Endodermal cell (in vitro differentiated cells): ENCODE data around the gene AKT3. TPM values are rescaled to one million over a fixed set of nuclear protein-coding genes. Genes with fewer than 3 reads are reported as not detected.
A peak's percentile ranks its signal among the peaks of the same experiment; 100 is the strongest.

ENCODE experiments used
- DNase-seq: peaks from one replicate; pipeline ENCODE4 v3.0.0-alpha.2; 2017
- H3K27ac ChIP-seq: 2 replicates; pipeline ENCODE4 v1.5.1; 2013; ENCODE audit warnings: mild to moderate bottlenecking, low read depth, low read length, moderate library complexity
- H3K27me3 ChIP-seq: 2 replicates; pipeline ENCODE4 v1.6.1; 2013; ENCODE audit warnings: mild to moderate bottlenecking, low read length, moderate library complexity; ENCODE audit not compliant: insufficient read depth, control insufficient read depth, poor library complexity, severe bottlenecking
- H3K36me3 ChIP-seq: 2 replicates; pipeline ENCODE4 v1.7.0; 2013; ENCODE audit warnings: mild to moderate bottlenecking, low read length, moderate library complexity; ENCODE audit not compliant: control insufficient read depth, insufficient read depth
- H3K4me1 ChIP-seq: one replicate; pipeline ENCODE4 v1.7.0; 2013; ENCODE audit warnings: low read length; ENCODE audit not compliant: control insufficient read depth, insufficient read depth
- H3K4me3 ChIP-seq: 2 replicates; pipeline ENCODE4 v1.5.1; 2013; ENCODE audit warnings: mild to moderate bottlenecking, low read length, moderate library complexity
- H3K9ac ChIP-seq: 2 replicates; pipeline ENCODE4 v1.6.1; 2013; ENCODE audit warnings: mild to moderate bottlenecking, low read length, moderate library complexity; ENCODE audit not compliant: poor library complexity, severe bottlenecking; ENCODE audit errors: extremely low read depth
- H3K9me3 ChIP-seq: 2 replicates; pipeline ENCODE4 v1.6.1; 2013; ENCODE audit warnings: mild to moderate bottlenecking, low read length, moderate library complexity; ENCODE audit not compliant: control insufficient read depth
- H3K27ac Mint-ChIP-seq: 2 replicates; pipeline ENCODE4 v1.8.0; 2020; ENCODE audit warnings: mixed read lengths
- H3K27me3 Mint-ChIP-seq: 2 replicates; pipeline ENCODE4 v1.8.0; 2021; ENCODE audit warnings: mild to moderate bottlenecking, mixed read lengths; ENCODE audit not compliant: insufficient read depth
- H3K36me3 Mint-ChIP-seq: 2 replicates; pipeline ENCODE4 v1.8.0; 2020; ENCODE audit warnings: low read depth, mixed read lengths
- H3K4me1 Mint-ChIP-seq: 2 replicates; pipeline ENCODE4 v1.8.0; 2020; ENCODE audit warnings: mixed read lengths
- H3K4me3 Mint-ChIP-seq: 2 replicates; pipeline ENCODE4 v1.8.0; 2020; ENCODE audit warnings: mild to moderate bottlenecking, moderate library complexity, mixed read lengths
- H3K9me3 Mint-ChIP-seq: 2 replicates; pipeline ENCODE4 v1.8.0; 2020; ENCODE audit warnings: mild to moderate bottlenecking, mixed read lengths
- CTCF ChIP-seq: fragments of 200-600 bp; sonication (generic); conservative IDR thresholded peaks from 2 replicates; pipeline ENCODE4 v1.5.0; 2021; ENCODE audit warnings: antibody characterized with exemption, mild to moderate bottlenecking
- WGBS, 2 experiments: methylation state at CpG; one replicate each; pipeline versions ENCODE4 v1.1.5 to v1.1.7; 2013; ENCODE audit warnings: missing lambda C conversion rate in 2 of 2, mixed read lengths in 1 of 2; ENCODE audit not compliant: insufficient coverage in 1 of 2, insufficient read length in 1 of 2; 5-methylcytosine and 5-hydroxymethylcytosine counted together
- total RNA-seq, 2 donors: library from RNA; stranded (reverse); fragmentation: NEBNext Ultra II Directional in 1 of 2; extraction: Animal tissue kit (Norgen Biotek cat#: 25700) in 1 of 2; gene quantifications; 2 replicates in 1 of 2; 3 replicates in 1 of 2; pipeline ENCODE4 v1.2.1, GENCODE V29; 2021

Gene AKT3
- total RNA-seq, 2 donors from 2014 or later, result 38.2 to 49.1 TPM

GRCh38 chr1:243710467-243710866 is 139.6 kb downstream of the AKT3 start:
- 95 to 100% methylated on average over 3 to 4 of the region's 4 CpGs for WGBS, 2 experiments
- no peaks in the 10 kb centered on the region for H3K9me3 ChIP-seq
- TF ChIP-seq CTCF, result no peak
- no peaks in the 10 kb centered on the region for H3K27me3 ChIP-seq
- no peak overlapping the region for H3K4me3 ChIP-seq
- Mint-ChIP-seq H3K27ac (no peak overlapping the region), H3K4me1 (peaks cover 8% of the 10 kb centered on the region), H3K9me3 (no peaks in the 10 kb centered on the region), H3K36me3 (no peaks in the 10 kb centered on the region), H3K4me3 (no peak overlapping the region), H3K27me3 (no peaks in the 10 kb centered on the region)
- no peak overlapping the region for H3K9ac ChIP-seq
- no peaks in the 10 kb centered on the region for H3K36me3 ChIP-seq
- no peak for DNase-seq
- no peak overlapping the region for H3K27ac ChIP-seq
- H3K4me1 ChIP-seq, result no peaks in the 10 kb centered on the region

- H3K9ac ChIP-seq, result no peak overlapping the region
- H3K4me3 ChIP-seq, result no peak overlapping the region
- peak; percentile 50 for TF ChIP-seq CTCF
- H3K27ac Mint-ChIP-seq, result no peak overlapping the region
- H3K4me1 ChIP-seq, result no peaks in the 10 kb centered on the region
- no peaks in the 10 kb centered on the region for H3K27me3 Mint-ChIP-seq
- H3K9me3 Mint-ChIP-seq, result no peaks in the 10 kb centered on the region
- H3K4me3 Mint-ChIP-seq, result no peak overlapping the region
- H3K27ac ChIP-seq, result no peak overlapping the region
- peaks cover 2% of the 10 kb centered on the region for H3K4me1 Mint-ChIP-seq
- no peaks in the 10 kb centered on the region for H3K9me3 ChIP-seq
- 88% methylated on average over 3 of the region's 3 CpGs; no CpG with 5 or more reads in 1 of the 2 experiments for WGBS, 2 experiments
- no peaks in the 10 kb centered on the region for H3K36me3 ChIP-seq
- DNase-seq, result no peak
- H3K36me3 Mint-ChIP-seq, result no peaks in the 10 kb centered on the region
- no peaks in the 10 kb centered on the region for H3K27me3 ChIP-seq
Measured at GRCh38 chr1:243708210-243708609, 141.8 kb downstream of the AKT3 start.

GRCh38 chr1:243706563-243706962 is 143.5 kb downstream of the AKT3 start:
- Histone ChIP-seq H3K27me3 (no peaks in the 10 kb centered on the region), H3K27ac (peak overlapping the region; percentile 61), H3K9me3 (no peaks in the 10 kb centered on the region), H3K9ac (no peak overlapping the region), H3K4me1 (no peaks in the 10 kb centered on the region), H3K4me3 (no peak overlapping the region), H3K36me3 (no peaks in the 10 kb centered on the region)
- no peak for TF ChIP-seq CTCF
- no peak for DNase-seq
- no peak overlapping the region for H3K27ac Mint-ChIP-seq
- H3K27me3 Mint-ChIP-seq, result no peaks in the 10 kb centered on the region
- H3K4me1 Mint-ChIP-seq, result no peaks in the 10 kb centered on the region
- H3K9me3 Mint-ChIP-seq, result no peaks in the 10 kb centered on the region
- no peaks in the 10 kb centered on the region for H3K36me3 Mint-ChIP-seq
- no peak overlapping the region for H3K4me3 Mint-ChIP-seq
- 91 to 100% methylated on average over 2 of the region's 2 CpGs for WGBS, 2 experiments
